ENCODE data around the gene SOX18. TPM values are rescaled to one million over a fixed set of nuclear protein-coding genes. Genes with fewer than 3 reads are reported as not detected.

Gene SOX18
- total and polyA plus RNA-seq, 7 donors = 0.69 to 11.9 (median 3.0) TPM

- no peak for DNase-seq
- Histone ChIP-seq H3K36me3 (no peaks in the 10 kb centered on the region), H3K4me1 (peaks cover 0 to 7% (median 0%) of the 10 kb centered on the region in 4 donors), H3K27me3 (peaks cover 2 to 48% (median 40%) of the 10 kb centered on the region in 3 donors), H3K27ac (peak overlapping the region; percentile 10 to 71 (median 48)), H3K4me3 (no peak overlapping the region), H3K9me3 (no peaks in the 10 kb centered on the region)
- no peak for TF ChIP-seq POLR2A (IDR thresholded peaks at IDR 0.05)
- no peak for TF ChIP-seq CTCF (IDR thresholded peaks at IDR 0.05)
- WGBS, 2 donors = 43 to 61% methylated on average over 7 of the region's 7 CpGs
- intact Hi-C loops (cut with DNase I) = no loop called here
Observed at GRCh38 chr20:64056639-64056888, 7.1 kb upstream of the SOX18 start.

GRCh38 chr20:64055893-64056638, 6.6 kb upstream of the SOX18 start:
- no peak for DNase-seq
- Histone ChIP-seq H3K4me1 (peaks cover 0 to 7% (median 0%) of the 10 kb centered on the region in 4 donors), H3K36me3 (no peaks in the 10 kb centered on the region), H3K27me3 (peaks cover 7 to 53% (median 45%) of the 10 kb centered on the region in 3 donors), H3K9me3 (no peaks in the 10 kb centered on the region), H3K27ac (peak overlapping the region; percentile 10 to 71 (median 52)), H3K4me3 (no peak overlapping the region)
- WGBS, 2 donors = 45 to 55% methylated on average over 22 of the region's 22 CpGs
- TF ChIP-seq POLR2AphosphoS5 (IDR thresholded peaks at IDR 0.05) (no peak), CTCF (IDR thresholded peaks at IDR 0.05) (no peak), POLR2A (IDR thresholded peaks at IDR 0.05) (no peak), EP300 (IDR thresholded peaks at IDR 0.05) (no peak)
- intact Hi-C loops (cut with DNase I) = no loop called here

GRCh38 chr20:64055396-64055892, 6.0 kb upstream of the SOX18 start:
- intact Hi-C loops (cut with DNase I) = no loop called here
- Histone ChIP-seq H3K4me3 (no peak overlapping the region), H3K36me3 (no peaks in the 10 kb centered on the region), H3K9me3 (no peaks in the 10 kb centered on the region), H3K27ac (peak overlapping the region in 3 of 4 donors; percentile 37 to 71 (median 57)), H3K4me1 (peaks cover 0 to 7% (median 0%) of the 10 kb centered on the region in 4 donors), H3K27me3 (peaks cover 9 to 60% (median 52%) of the 10 kb centered on the region in 3 donors)
- TF ChIP-seq POLR2A (IDR thresholded peaks at IDR 0.05) = no peak
- TF ChIP-seq EP300 (IDR thresholded peaks at IDR 0.05) = no peak
- no peak for TF ChIP-seq POLR2AphosphoS5 (IDR thresholded peaks at IDR 0.05)
- TF ChIP-seq CTCF (IDR thresholded peaks at IDR 0.05) = no peak
- WGBS, 2 donors = 76 to 77% methylated on average over 9 of the region's 9 CpGs
- no peak for DNase-seq

GRCh38 chr20:64053841-64054661, 4.6 kb upstream of the SOX18 start:
- H3K27ac ChIP-seq = peak overlapping the region; percentile 31 to 71 (median 34)

More at GRCh38 chr20:64053841-64054661, 4.6 kb upstream of the SOX18 start:
- H3K9me3 ChIP-seq = no peaks in the 10 kb centered on the region
- H3K36me3 ChIP-seq = no peaks in the 10 kb centered on the region
- DNase-seq = no peak
- peaks cover 0 to 14% (median 8%) of the 10 kb centered on the region in 4 donors for H3K4me1 ChIP-seq
- TF ChIP-seq CTCF (IDR thresholded peaks at IDR 0.05) (no peak), POLR2AphosphoS5 (IDR thresholded peaks at IDR 0.05) (peak in 1 of 4 donors; percentile 4)
- H3K4me3 ChIP-seq = no peak overlapping the region
- H3K27me3 ChIP-seq = peaks cover 19 to 71% (median 62%) of the 10 kb centered on the region in 3 donors
- intact Hi-C loops (cut with DNase I) = no loop called here
- WGBS, 2 donors = 36 to 41% methylated on average over 17 of the region's 17 CpGs

Data from sigmoid colon (tissue), 7 donors.